GM23338 (cell line): ENCODE results near the gene CFAP53. TPM values are rescaled to one million over a fixed set of nuclear protein-coding genes. Genes with fewer than 3 reads are reported as not detected.

Experiments
- ATAC-seq: fragments of 200-7000 bp; cut with Tn5 transposase; 3 replicates; pipeline ENCODE4 v1.9.1; 2020
- DNase-seq: peaks from one replicate; pipeline ENCODE4 v3.0.0-alpha.2; 2015; ENCODE audit warnings: low spot score
- H2AFZ ChIP-seq: fragments of 200-600 bp; sonication (generic); 2 replicates; pipeline ENCODE4 v1.8.0; 2016; ENCODE audit warnings: antibody characterized with exemption, mild to moderate bottlenecking, moderate library complexity
- H3F3A ChIP-seq: fragments of 200-600 bp; sonication (generic); replicated peaks from 2 replicates; pipeline ENCODE4 v1.8.0; 2017; ENCODE audit warnings: antibody characterized with exemption, mixed run types, low read depth
- H3K27ac ChIP-seq: fragments of 200-600 bp; sonication (generic); 2 replicates; pipeline ENCODE4 v1.6.1; 2016; ENCODE audit warnings: low read depth
- H3K27me3 ChIP-seq: fragments of 200-600 bp; sonication (generic); 2 replicates; pipeline ENCODE4 v1.8.0; 2016; ENCODE audit warnings: mild to moderate bottlenecking, mixed run types, moderate library complexity; ENCODE audit not compliant: insufficient read depth
- H3K36me3 ChIP-seq: fragments of 200-600 bp; sonication (generic); 2 replicates; pipeline ENCODE4 v1.8.0; 2016; ENCODE audit warnings: mild to moderate bottlenecking; ENCODE audit not compliant: insufficient read depth
- H3K4me1 ChIP-seq: fragments of 200-600 bp; sonication (generic); 2 replicates; pipeline ENCODE4 v1.8.0; 2016; ENCODE audit warnings: mild to moderate bottlenecking, moderate library complexity; ENCODE audit not compliant: insufficient read depth
- H3K4me2 ChIP-seq: fragments of 200-600 bp; sonication (generic); 2 replicates; pipeline ENCODE4 v1.7.1; 2017; ENCODE audit warnings: mixed run types
- H3K4me3 ChIP-seq: fragments of 200-600 bp; sonication (generic); 2 replicates; pipeline ENCODE4 v1.6.1; 2016; ENCODE audit warnings: mixed run types
- H3K79me2 ChIP-seq: fragments of 200-600 bp; sonication (generic); replicated peaks from 2 replicates; pipeline ENCODE4 v1.8.0; 2017; ENCODE audit warnings: mild to moderate bottlenecking; ENCODE audit not compliant: insufficient read depth
- H3K9me2 ChIP-seq: fragments of 200-600 bp; sonication (generic); 2 replicates; pipeline ENCODE4 v1.8.0; 2017; ENCODE audit not compliant: insufficient read depth
- H4K20me1 ChIP-seq: fragments of 200-600 bp; sonication (generic); replicated peaks from 2 replicates; pipeline ENCODE4 v1.8.0; 2017; ENCODE audit warnings: mild to moderate bottlenecking; ENCODE audit not compliant: insufficient read depth
- H3K27ac Mint-ChIP-seq: 2 replicates; pipeline ENCODE4 v1.8.0; 2020; ENCODE audit warnings: inconsistent platforms, mild to moderate bottlenecking, moderate library complexity, mixed read lengths
- H3K27me3 Mint-ChIP-seq: 3 replicates; pipeline ENCODE4 v1.8.0; 2022; ENCODE audit warnings: low read depth, mild to moderate bottlenecking, moderate library complexity, mixed read lengths, inconsistent platforms; ENCODE audit not compliant: insufficient read depth, poor library complexity
- H3K36me3 Mint-ChIP-seq: 3 replicates; pipeline ENCODE4 v1.8.0; 2021; ENCODE audit warnings: low read depth, mild to moderate bottlenecking, inconsistent platforms, moderate library complexity, mixed read lengths
- H3K4me1 Mint-ChIP-seq: 3 replicates; pipeline ENCODE4 v1.8.0; 2020; ENCODE audit warnings: mild to moderate bottlenecking, inconsistent platforms, mixed read lengths
- H3K4me3 Mint-ChIP-seq: 3 replicates; pipeline ENCODE4 v1.8.0; 2021; ENCODE audit warnings: moderate library complexity, mild to moderate bottlenecking, inconsistent platforms, mixed read lengths
- H3K9me3 Mint-ChIP-seq: 3 replicates; pipeline ENCODE4 v1.8.0; 2020; ENCODE audit warnings: moderate library complexity, mild to moderate bottlenecking, inconsistent platforms, mixed read lengths
- CREB1 ChIP-seq: fragments of 250-450 bp; sonication (Bioruptor Pico); IDR thresholded peaks from 2 replicates; pipeline ENCODE4 v1.5.0; 2020; ENCODE audit warnings: low read depth, mild to moderate bottlenecking, moderate library complexity
- EZH2 ChIP-seq: fragments of 200-600 bp; sonication (generic); IDR thresholded peaks from one replicate; pipeline ENCODE4 v1.8.0; 2017; ENCODE audit warnings: antibody characterized with exemption, mild to moderate bottlenecking, low read depth; ENCODE audit not compliant: unreplicated experiment
- EZH2phosphoT487 ChIP-seq: fragments of 200-600 bp; sonication (generic); IDR thresholded peaks from one replicate; pipeline ENCODE4 v1.8.1; 2018; ENCODE audit warnings: antibody characterized with exemption; ENCODE audit not compliant: unreplicated experiment
- JUNB ChIP-seq: IDR thresholded peaks from one replicate; pipeline ENCODE4 v1.6.1; 2016; ENCODE audit warnings: antibody characterized with exemption; ENCODE audit not compliant: unreplicated experiment
- POLR2AphosphoS5 ChIP-seq: IDR thresholded peaks from 2 replicates; pipeline ENCODE4 v1.6.1; 2016; ENCODE audit warnings: antibody characterized with exemption, low read depth
- ZNF114 ChIP-seq: fragments of 250-450 bp; sonication (Bioruptor Pico); IDR thresholded peaks from 2 replicates; pipeline ENCODE4 v1.5.0; 2020; ENCODE audit warnings: mild to moderate bottlenecking, moderate library complexity
- ZNF331 ChIP-seq: fragments of 250-450 bp; sonication (Bioruptor Pico); IDR thresholded peaks from 2 replicates; pipeline ENCODE4 v1.5.0; 2020; ENCODE audit warnings: low read depth, mild to moderate bottlenecking, moderate library complexity
- polyA plus RNA-seq: library from polyadenylated mRNA; unstranded; fragments of >200 nt; fragmentation: Nextera tagmentation; extraction: Ambion mirVana; gene quantifications from 2 replicates; pipeline ENCODE4 v1.2.1, GENCODE V29; 2016
- total RNA-seq: library from RNA; depleted of rRNA; stranded (reverse); fragments of >200 nt; shearing (Covaris generic); gene quantifications from 2 replicates; pipeline ENCODE4 v1.2.3, GENCODE V29; 2014
- TF ChIP-seq, protein P1 (sequence below): IDR thresholded peaks from one replicate; pipeline ENCODE4 v1.6.1; 2018; ENCODE audit warnings: antibody characterized with exemption; ENCODE audit not compliant: unreplicated experiment
- TF ChIP-seq, protein P2 (sequence below): IDR thresholded peaks from 2 replicates; pipeline ENCODE4 v1.6.1; 2016; ENCODE audit warnings: antibody characterized with exemption
- TF ChIP-seq, protein P3 (sequence below), 2 experiments: fragments of 200-600 bp in 1 of 2; sonication (generic) in 1 of 2; conservative IDR thresholded peaks; 2 replicates each; pipeline versions ENCODE4 v1.5.1 to v1.6.1; 2016 to 2017; ENCODE audit warnings: antibody characterized with exemption in 2 of 2, low read depth in 2 of 2, mild to moderate bottlenecking in 2 of 2, moderate library complexity in 1 of 2
- TF ChIP-seq, protein P4 (sequence below): fragments of 250-450 bp; sonication (Bioruptor Pico); IDR thresholded peaks from 2 replicates; pipeline ENCODE4 v1.5.0; 2020; ENCODE audit warnings: mild to moderate bottlenecking, moderate library complexity

Gene CFAP53
- total and polyA plus RNA-seq, 2 experiments from 2014 or later: 0.71 TPM; not detected in 1

DNA sequence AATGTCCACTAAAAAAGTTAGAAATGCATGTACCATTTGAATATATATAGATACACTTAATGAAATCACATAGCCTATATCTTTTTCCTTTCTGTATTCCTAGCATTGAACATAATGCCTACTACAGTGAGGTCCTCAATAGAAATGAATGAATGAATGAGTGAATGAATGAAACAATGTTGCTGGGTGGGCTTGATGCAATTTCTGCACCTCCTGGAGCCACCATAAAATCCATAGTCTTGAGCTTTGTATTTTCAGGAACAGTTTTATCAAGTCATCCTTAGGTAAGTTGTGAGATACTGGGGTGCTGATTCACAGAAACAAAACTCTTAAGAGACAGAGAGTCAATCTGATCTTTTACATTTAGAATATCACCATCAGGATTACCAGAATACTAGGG, 3.3 kb downstream of the CFAP53 start:
- peaks cover 11% of the 10 kb centered on the region for H3K4me1 Mint-ChIP-seq
- H3K27me3 Mint-ChIP-seq: peaks cover 6% of the 10 kb centered on the region
- peaks cover 22% of the 10 kb centered on the region for H3K4me1 ChIP-seq
- no peak overlapping the region for H3K4me3 Mint-ChIP-seq
- TF ChIP-seq, protein P1, sequence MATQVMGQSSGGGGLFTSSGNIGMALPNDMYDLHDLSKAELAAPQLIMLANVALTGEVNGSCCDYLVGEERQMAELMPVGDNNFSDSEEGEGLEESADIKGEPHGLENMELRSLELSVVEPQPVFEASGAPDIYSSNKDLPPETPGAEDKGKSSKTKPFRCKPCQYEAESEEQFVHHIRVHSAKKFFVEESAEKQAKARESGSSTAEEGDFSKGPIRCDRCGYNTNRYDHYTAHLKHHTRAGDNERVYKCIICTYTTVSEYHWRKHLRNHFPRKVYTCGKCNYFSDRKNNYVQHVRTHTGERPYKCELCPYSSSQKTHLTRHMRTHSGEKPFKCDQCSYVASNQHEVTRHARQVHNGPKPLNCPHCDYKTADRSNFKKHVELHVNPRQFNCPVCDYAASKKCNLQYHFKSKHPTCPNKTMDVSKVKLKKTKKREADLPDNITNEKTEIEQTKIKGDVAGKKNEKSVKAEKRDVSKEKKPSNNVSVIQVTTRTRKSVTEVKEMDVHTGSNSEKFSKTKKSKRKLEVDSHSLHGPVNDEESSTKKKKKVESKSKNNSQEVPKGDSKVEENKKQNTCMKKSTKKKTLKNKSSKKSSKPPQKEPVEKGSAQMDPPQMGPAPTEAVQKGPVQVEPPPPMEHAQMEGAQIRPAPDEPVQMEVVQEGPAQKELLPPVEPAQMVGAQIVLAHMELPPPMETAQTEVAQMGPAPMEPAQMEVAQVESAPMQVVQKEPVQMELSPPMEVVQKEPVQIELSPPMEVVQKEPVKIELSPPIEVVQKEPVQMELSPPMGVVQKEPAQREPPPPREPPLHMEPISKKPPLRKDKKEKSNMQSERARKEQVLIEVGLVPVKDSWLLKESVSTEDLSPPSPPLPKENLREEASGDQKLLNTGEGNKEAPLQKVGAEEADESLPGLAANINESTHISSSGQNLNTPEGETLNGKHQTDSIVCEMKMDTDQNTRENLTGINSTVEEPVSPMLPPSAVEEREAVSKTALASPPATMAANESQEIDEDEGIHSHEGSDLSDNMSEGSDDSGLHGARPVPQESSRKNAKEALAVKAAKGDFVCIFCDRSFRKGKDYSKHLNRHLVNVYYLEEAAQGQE: no peak
- TF ChIP-seq, protein P2, sequence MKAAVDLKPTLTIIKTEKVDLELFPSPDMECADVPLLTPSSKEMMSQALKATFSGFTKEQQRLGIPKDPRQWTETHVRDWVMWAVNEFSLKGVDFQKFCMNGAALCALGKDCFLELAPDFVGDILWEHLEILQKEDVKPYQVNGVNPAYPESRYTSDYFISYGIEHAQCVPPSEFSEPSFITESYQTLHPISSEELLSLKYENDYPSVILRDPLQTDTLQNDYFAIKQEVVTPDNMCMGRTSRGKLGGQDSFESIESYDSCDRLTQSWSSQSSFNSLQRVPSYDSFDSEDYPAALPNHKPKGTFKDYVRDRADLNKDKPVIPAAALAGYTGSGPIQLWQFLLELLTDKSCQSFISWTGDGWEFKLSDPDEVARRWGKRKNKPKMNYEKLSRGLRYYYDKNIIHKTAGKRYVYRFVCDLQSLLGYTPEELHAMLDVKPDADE: no peak
- TF ChIP-seq POLR2AphosphoS5 (no peak), CREB1 (CRISPR knock-in tag) (no peak), JUNB (no peak), ZNF331 (CRISPR knock-in tag) (no peak), EZH2phosphoT487 (no peak), ZNF114 (CRISPR knock-in tag) (no peak), EZH2 (no peak)
- TF ChIP-seq, protein P3, sequence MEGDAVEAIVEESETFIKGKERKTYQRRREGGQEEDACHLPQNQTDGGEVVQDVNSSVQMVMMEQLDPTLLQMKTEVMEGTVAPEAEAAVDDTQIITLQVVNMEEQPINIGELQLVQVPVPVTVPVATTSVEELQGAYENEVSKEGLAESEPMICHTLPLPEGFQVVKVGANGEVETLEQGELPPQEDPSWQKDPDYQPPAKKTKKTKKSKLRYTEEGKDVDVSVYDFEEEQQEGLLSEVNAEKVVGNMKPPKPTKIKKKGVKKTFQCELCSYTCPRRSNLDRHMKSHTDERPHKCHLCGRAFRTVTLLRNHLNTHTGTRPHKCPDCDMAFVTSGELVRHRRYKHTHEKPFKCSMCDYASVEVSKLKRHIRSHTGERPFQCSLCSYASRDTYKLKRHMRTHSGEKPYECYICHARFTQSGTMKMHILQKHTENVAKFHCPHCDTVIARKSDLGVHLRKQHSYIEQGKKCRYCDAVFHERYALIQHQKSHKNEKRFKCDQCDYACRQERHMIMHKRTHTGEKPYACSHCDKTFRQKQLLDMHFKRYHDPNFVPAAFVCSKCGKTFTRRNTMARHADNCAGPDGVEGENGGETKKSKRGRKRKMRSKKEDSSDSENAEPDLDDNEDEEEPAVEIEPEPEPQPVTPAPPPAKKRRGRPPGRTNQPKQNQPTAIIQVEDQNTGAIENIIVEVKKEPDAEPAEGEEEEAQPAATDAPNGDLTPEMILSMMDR (conservative IDR thresholded peaks at IDR 0.05; ENCODE audit: low read depth in 2 of 2): no peak
- TF ChIP-seq, protein P4, sequence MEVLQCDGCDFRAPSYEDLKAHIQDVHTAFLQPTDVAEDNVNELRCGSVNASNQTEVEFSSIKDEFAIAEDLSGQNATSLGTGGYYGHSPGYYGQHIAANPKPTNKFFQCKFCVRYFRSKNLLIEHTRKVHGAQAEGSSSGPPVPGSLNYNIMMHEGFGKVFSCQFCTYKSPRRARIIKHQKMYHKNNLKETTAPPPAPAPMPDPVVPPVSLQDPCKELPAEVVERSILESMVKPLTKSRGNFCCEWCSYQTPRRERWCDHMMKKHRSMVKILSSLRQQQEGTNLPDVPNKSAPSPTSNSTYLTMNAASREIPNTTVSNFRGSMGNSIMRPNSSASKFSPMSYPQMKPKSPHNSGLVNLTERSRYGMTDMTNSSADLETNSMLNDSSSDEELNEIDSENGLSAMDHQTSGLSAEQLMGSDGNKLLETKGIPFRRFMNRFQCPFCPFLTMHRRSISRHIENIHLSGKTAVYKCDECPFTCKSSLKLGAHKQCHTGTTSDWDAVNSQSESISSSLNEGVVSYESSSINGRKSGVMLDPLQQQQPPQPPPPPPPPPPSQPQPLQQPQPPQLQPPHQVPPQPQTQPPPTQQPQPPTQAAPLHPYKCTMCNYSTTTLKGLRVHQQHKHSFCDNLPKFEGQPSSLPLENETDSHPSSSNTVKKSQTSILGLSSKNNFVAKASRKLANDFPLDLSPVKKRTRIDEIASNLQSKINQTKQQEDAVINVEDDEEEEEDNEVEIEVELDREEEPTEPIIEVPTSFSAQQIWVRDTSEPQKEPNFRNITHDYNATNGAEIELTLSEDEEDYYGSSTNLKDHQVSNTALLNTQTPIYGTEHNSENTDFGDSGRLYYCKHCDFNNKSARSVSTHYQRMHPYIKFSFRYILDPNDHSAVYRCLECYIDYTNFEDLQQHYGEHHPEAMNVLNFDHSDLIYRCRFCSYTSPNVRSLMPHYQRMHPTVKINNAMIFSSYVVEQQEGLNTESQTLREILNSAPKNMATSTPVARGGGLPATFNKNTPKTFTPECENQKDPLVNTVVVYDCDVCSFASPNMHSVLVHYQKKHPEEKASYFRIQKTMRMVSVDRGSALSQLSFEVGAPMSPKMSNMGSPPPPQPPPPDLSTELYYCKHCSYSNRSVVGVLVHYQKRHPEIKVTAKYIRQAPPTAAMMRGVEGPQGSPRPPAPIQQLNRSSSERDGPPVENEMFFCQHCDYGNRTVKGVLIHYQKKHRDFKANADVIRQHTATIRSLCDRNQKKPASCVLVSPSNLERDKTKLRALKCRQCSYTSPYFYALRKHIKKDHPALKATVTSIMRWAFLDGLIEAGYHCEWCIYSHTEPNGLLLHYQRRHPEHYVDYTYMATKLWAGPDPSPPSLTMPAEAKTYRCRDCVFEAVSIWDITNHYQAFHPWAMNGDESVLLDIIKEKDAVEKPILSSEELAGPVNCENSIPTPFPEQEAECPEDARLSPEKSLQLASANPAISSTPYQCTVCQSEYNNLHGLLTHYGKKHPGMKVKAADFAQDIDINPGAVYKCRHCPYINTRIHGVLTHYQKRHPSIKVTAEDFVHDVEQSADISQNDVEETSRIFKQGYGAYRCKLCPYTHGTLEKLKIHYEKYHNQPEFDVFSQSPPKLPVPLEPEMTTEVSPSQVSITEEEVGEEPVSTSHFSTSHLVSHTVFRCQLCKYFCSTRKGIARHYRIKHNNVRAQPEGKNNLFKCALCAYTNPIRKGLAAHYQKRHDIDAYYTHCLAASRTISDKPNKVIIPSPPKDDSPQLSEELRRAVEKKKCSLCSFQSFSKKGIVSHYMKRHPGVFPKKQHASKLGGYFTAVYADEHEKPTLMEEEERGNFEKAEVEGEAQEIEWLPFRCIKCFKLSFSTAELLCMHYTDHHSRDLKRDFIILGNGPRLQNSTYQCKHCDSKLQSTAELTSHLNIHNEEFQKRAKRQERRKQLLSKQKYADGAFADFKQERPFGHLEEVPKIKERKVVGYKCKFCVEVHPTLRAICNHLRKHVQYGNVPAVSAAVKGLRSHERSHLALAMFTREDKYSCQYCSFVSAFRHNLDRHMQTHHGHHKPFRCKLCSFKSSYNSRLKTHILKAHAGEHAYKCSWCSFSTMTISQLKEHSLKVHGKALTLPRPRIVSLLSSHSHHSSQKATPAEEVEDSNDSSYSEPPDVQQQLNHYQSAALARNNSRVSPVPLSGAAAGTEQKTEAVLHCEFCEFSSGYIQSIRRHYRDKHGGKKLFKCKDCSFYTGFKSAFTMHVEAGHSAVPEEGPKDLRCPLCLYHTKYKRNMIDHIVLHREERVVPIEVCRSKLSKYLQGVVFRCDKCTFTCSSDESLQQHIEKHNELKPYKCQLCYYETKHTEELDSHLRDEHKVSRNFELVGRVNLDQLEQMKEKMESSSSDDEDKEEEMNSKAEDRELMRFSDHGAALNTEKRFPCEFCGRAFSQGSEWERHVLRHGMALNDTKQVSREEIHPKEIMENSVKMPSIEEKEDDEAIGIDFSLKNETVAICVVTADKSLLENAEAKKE (CRISPR knock-in tag): no peak
- no peaks in the 10 kb centered on the region for H3K36me3 ChIP-seq
- no peak overlapping the region for H3K4me2 ChIP-seq
- H3K36me3 Mint-ChIP-seq: no peaks in the 10 kb centered on the region
- H3K27me3 ChIP-seq: no peaks in the 10 kb centered on the region; the same call in 1 of the 2 replicates
- no peak overlapping the region for H3K4me3 ChIP-seq
- H2AFZ ChIP-seq: no peak overlapping the region
- H3K9me3 Mint-ChIP-seq: no peaks in the 10 kb centered on the region
- DNase-seq (no peak), ATAC-seq (no peak)
- H3F3A ChIP-seq: no peaks in the 10 kb centered on the region
- no peaks in the 10 kb centered on the region for H4K20me1 ChIP-seq
- H3K27ac Mint-ChIP-seq: no peak overlapping the region
- H3K79me2 ChIP-seq: no peaks in the 10 kb centered on the region
- no peak overlapping the region for H3K27ac ChIP-seq
- no peaks in the 10 kb centered on the region for H3K9me2 ChIP-seq
